Umbilical cord (tissue), 2 donors: Measurements from ENCODE around the gene RASAL2. TPM values are rescaled to one million over a fixed set of nuclear protein-coding genes. Genes with fewer than 3 reads are reported as not detected.
"Not testable (repeated sequence)": the region's sequence is repeated elsewhere in the genome, so short reads cannot be mapped to it uniquely, and the experiment has no call there.

Experiments used
- DNase-seq: peaks from one replicate; pipeline ENCODE4 v3.0.0-alpha.2; 2015; ENCODE audit warnings: low spot score
- total RNA-seq: library from RNA; depleted of rRNA; stranded (reverse); fragments of >200 nt; gene quantifications from one replicate; pipeline ENCODE4 v1.2.3, GENCODE V29; 2014; ENCODE audit warnings: low replicate concordance; ENCODE audit not compliant: insufficient read depth

The RASAL2 gene
- total RNA-seq, 1 donor from 2014 or later = 40.7 TPM

DNA sequence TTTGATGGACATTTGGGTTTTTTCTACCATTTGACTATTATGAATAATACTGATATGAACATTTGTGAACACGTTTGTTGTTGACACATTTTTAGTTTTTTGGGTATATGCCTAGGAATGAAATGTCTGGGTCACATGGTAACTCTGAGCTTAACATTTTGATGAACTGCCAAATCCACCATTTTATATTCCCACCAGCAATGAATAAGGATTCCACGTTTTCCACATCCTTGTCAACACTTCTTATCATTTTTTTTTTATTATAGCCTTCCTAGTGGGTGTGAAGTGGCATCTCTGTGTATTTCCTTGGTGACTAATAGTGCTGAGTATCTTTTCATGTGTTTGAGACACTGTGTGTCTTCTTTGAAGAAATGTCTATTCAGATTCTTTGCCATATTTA, 67.6 kb downstream of the RASAL2 start:
- no peak for DNase-seq

DNA sequence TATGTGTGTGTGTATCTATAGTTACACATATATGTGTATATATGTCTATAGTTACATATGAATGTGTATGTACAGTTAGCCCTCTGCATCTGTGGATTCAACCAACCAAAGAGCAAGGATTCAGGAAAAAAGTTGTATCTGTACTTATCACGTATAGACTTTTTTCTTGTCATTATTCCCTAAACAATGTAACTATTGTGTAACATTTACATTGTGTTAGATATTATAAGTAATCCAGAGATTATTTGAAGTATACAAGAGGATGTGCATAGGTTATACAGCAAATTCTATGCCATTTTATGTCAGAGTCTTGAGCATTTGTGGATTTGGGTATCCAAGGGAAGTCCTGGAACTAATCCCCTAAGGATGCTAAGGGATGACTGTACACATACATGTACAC, 71.3 kb downstream of the RASAL2 start:
- no peak for DNase-seq

DNA sequence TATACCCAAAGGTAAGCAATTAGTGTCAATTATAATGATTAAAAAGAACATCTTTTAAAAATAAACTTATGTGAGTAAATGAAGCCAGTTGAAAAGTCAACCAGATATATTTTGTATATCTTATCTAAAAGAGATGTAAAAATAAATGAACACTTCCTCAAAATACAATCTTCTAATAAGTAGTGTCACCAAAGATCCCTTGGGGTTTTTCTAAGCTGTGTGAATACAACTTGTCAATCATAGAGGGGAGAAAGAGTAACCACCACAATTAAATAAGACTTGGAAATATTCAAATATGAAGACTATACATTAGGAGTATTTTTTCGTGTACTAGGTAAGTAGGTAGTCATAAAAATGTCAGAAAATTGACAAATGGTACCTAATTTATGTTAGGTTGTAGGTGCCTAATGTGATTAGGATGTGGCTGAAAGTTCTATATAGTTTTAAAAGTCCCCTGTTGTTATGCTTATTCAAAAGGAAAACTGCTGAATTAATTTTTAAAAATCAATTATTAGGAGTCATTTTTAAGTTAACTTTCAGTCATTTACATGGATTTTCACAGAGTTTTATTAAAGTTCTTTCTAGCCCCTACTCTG, 72.6 kb downstream of the RASAL2 start:
- no peak for DNase-seq

DNA sequence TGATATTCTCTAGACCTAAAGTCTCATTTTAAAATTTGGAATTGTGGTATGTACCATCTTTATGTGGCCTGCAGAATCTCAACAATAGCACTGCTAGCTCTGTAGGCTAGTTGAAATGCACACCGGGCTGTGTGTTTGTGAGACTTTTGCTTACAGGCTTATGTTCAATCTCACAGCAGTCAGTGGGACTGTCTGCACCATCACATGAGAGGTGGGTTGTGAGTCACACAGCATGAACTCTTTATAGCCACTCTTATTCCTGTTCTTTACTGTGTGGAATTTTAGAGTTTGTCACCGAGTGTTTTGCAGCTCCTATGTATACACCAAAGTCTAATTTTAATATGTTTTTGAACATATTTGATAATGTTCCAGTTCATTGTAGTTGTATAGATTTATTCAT, 74.6 kb downstream of the RASAL2 start:
- peak; percentile 12 for DNase-seq

DNA sequence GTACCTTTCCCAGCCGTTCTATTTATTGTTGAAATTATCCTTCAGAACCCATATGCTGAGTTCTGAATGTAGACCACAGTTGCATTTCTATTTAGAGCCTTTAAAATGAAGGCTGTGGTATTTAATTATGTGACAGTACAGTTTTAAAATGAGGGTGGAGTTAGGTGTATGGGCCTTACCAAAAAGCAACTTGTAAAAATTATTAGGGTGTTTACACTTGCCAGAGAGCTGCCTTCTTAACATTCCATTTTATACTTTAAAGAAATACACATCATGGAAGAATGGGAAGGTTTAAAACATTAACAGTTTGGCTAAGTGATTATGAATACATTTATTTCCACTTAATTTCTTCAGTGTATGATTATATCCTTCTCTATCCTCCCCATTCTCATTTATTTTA, 75.7 kb downstream of the RASAL2 start:
- DNase-seq = no peak

DNA sequence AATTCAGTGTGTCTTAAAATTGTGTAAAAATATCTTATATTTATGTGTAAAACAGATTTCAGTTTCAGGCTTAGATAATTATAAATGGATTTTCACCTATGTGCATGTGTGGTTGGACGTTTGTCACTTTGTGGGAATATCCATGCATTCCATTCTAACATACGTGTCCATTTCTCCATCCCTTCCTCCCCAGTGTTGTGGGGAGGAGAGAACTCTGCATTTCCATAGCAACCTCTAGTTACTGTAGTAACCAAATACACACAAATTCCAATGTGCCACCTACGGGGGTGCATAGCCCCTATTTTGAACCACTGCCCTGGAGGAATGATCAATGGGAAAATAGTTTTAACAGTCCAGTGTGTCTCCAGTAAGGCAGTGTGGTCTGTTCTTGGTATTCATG, 79.0 kb downstream of the RASAL2 start:
- no peak for DNase-seq

DNA sequence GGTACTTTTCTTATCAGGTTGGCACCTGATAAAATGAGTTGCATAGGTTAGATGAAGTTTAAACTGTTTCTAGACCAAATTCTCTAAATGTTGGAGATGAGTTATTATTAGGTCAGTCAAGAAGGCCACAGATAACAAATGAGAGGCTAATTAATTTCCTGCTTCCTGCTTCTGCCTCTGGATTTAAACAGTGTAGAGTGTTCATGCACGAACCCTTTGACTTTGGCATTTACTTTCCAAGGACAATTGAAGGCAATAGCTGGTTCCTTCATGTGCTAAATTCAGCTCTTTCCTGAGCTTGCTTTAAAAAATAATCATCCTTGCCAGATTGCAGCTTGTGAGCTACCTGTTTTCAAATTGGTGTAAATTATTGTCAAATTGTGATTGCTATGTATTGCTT, 80.6 kb downstream of the RASAL2 start:
- no peak for DNase-seq

DNA sequence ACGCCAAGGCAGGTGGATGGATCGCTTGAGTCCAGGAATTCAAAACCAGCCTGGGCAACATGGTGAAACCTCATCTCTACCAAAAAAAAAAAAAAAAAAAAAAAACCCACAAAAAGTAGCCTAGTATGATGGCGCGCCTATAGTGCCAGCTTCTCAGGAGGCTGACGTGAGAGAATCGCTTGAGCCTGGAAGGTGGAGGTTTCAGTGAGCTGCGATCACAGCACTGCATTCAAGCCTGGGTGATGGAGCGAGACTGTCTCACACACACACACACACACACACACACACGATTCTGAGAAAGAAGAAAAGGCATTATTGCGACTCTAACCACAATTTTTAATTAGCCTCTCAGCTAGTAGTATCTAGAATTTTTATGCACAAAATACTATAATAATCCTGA, 86.5 kb downstream of the RASAL2 start:
- no peak for DNase-seq

DNA sequence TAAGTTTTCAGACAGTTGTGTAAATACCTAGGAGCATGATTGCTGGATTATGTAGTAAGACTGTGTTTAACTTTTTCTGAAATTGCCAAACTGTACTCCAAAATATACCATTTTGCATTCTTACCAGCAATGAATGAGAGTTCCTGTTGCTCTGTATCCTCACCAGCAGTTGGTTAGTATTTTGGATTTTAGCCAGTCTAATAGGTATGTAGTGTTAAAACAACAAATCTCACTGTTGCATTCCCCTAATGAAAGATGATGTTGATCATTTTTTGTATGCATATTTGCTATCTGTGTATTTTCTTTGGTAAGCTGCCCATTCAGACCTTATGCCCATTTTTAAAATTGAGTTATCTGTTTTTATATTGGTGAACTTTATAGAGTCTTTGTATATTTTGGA, 89.9 kb downstream of the RASAL2 start:
- DNase-seq = no peak

DNA sequence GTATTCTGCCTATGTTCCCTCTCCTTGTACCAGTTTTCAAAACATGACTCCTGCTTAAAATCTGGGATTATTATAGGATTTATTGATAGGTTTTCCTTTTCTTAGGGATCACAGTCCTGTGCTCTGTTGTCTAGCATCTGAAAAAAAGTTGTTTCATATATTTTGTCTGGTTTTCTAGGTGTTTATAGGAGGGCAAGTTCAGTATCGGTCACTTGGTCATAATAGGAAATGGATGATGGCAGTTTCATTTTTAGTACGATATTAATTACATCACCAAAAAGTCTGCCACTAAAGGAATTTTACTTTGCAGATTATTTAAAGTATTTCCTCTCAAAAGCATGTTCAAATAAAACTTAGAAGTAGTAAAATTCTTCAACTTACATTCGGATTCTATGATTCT, 94.4 kb downstream of the RASAL2 start:
- DNase-seq = no peak

DNA sequence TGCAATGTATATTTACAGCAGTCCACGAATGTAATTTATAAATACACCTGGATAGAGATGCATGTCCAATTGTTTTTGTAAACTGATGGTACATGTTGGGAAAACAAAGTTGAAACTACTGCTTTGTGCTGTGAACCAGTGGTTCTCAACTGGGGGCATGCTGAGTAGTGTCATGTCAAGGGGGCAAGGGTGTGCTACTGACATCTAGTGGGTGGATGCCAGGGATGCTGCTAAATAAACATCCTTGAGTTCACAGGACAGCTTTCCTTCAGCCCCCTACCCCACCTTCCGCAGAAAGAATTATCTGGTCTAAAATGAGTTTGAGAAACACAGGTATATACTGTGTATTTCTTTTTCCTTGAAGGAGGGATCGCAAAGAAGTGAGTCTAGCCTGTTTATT, 95.9 kb downstream of the RASAL2 start:
- peak; percentile 6 for DNase-seq

DNA sequence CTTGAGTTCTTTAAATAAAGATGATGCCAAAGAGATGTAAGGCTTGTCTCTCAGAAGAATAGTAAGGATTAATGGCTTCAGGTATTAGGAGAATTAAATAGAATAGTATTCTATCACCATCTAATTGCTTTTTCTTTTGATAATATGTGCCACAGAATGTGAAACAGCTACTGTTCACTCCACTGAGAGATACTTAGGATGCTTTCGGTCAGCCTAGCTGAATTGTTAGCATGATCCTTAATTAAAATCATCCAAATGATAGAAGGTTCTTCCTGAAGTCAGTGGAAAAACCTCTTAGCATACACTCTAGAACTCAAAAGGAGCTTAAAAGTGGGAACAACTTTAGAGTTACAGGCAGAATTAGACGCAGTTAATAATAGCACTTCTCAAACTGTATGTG, 97.0 kb downstream of the RASAL2 start:
- no peak for DNase-seq

DNA sequence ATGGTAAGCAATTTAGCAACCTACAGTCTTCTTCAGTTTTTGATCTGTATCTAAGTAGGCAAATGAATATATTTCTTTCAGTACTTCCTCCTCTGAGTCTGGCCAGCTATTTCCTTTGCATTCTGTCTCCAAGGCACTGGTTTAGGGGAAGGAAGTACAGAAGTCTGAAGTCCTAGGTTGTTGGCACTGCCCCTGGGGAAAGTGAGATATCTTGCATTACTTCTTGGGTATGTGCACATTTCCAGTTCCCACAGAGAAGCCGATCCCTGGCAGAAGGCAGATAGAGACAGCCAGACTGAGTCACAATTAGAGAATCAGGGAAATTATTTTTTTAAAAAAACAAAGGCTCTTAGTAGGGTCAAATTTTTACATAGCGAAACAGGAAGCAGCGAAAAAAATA, 98.8 kb downstream of the RASAL2 start:
- peak; percentile 66 for DNase-seq

DNA sequence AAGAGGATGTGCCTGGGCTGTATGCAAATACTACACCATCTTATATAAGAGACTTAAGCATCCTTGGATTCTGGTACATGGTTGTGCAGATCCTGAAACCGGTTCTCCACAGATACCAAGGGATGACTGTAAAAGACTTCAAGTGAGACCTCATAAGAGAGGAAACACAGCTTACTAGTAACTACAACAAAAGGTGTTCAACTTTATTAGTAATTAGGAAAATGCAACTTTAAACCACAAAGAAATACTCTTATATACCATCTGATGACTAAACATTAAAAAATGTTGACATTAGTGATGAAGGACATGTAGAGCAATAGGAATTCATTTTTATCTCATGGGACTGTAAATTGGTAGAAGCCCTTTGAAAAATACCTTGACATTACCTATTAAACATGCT, 102.7 kb downstream of the RASAL2 start:
- no peak for DNase-seq

DNA sequence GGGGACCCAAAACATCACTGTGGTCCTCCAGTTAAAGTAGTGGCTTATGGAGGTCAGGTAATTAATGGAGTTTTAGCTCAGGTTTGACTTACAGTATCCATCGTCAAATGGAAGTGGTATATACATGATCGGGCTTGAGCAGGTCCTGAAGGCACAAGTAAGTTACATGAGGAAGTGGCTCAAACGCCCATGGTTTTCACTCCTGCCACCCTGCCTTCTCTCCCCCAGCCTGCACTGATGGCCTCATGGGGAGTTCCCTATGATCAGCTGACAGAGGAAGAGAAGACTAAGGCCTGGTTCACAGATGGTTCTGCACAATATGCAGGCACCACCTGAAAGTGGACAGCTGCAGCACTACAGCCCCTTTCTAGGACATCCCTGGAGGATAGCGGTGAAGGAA, 108.2 kb downstream of the RASAL2 start:
- DNase-seq = not testable (repeated sequence)

DNA sequence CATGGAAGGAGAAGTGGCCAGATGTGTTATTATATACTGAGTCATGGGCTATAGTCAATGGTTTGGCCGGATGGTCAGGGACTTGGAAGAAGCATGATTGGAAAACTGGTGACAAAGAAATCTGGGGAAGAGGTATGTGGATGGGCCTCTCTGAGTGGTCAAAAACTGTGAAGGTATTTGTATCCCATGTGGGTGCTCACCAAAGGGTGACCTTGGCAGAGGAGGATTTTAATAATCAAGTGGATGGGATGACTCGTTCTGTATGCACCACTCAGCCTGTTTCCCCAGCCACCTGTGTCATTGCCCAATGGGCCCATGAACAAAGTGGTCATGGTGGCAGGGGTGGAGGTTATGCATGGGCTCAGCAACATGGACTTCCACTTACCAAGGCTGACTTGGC, 108.6 kb downstream of the RASAL2 start:
- not testable (repeated sequence) for DNase-seq

DNA sequence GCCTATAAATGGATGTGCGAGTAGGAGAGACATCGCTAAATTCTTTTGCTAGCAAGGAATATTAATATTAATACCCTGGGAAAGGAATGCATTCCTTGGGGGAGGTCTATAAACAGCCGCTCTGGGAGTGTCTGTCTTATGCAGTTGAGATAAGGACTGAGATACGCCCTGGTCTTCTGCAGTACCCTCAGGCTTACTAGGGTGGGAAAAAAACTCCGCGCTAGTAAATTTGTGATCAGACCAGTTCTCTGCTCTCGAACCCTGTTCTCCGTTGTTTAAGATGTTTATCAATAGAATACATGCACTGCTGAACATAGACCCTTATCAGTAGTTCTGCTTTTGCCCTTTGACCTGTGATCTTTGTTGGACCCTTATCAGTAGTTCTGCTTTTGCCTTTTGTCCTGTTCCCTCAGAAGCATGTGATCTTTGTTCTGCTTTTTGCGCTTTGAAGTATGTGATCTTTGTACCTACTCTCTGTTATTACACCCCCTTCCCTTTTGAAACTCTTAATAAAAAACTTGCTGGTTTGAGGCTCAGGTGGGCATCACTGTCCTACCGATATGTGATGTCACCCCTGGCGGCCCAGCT, 114.5 kb downstream of the RASAL2 start:
- not testable (repeated sequence) for DNase-seq

DNA sequence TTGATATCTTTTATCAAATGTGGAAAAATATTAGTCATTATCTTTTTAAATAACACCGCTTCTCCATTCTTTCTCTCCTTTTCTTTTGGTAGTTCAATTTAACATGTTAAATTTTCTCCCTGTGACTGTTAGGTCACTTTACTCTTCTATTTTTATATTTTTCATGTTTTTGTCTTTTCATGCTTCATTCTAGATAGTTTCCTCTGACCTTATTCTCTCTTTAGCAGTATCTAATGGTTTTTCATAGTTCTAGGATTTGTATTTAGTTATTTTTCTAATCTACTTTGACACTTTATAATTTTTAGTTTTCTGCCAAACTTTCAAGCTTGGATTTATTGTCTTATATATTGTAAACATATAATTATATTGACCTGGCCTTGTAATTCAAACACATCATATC, 116.0 kb downstream of the RASAL2 start:
- no peak for DNase-seq

DNA sequence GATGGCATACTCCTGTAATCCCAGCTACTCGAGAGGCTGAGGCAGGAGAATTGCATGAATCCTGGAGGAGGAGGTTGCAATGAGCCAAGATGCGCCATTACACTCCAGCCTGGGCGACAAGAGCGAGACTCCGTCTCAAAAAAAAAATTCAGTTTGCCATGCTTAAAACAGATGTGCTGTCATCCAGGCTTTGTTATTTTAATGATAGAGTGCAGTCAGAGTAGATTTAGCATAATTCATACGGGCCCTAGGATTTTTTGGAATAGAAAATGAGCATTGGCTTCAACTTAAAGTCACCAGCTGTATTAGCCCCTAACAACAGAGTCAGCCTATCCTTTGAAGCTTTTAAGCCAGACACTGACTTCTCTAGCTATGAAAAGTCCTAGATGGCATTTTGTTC, 124.6 kb downstream of the RASAL2 start:
- DNase-seq = no peak

DNA sequence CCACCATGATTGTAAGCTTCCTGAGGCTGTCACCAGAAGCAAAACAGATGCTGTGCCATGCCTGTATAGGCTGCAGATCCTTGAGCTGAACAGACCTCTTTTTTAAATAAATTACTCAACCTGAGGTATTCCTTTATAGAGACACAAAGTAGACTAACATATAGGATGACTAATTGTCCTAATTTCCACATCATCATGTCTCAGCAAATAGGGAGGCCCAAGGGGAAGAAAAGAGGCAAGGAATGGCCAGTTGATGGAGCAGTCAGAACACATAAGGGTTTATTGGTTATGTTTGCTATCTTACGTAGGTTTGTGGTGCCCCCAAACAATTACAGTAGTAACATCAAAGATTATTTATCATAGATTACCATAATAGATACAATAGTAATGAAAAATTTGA, 126.2 kb downstream of the RASAL2 start:
- no peak for DNase-seq

DNA sequence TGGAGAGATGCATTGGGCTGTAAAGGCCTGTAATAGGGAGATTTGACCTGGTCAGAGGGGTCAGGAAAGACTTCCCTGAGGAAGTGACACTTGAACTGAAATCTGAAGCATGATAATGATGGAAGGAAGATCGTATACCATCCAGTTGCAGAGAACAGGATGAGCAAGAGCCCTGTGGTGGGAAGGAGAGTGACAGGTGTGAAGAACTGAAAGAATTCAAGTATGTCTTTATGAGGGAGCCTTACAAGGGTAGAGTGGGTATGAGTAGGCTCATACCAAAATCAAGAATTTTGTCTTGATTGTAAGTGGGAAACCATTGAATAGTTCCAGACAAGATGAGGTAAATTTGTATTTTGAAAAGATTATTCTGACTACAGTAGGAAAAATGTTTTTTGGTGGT, 129.4 kb downstream of the RASAL2 start:
- no peak for DNase-seq

DNA sequence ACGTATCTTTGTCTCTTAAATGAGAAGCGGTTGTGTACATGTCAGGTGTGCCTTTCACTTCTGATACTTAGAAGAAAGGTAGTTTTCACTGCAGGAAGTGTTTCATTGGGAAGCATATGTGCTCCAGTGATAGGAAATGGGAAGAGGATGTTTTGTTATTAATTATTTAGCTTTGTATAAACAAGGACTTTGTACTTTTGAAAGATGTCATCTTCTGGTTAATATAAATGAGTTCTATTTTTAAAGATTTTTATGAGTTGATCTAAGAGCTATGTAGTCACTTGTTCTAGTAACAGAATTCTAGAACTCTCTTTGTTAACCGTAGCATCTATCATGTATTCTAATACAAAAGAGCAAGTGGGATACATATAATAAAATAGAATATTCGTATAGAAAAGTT, 130.5 kb downstream of the RASAL2 start:
- DNase-seq = no peak

DNA sequence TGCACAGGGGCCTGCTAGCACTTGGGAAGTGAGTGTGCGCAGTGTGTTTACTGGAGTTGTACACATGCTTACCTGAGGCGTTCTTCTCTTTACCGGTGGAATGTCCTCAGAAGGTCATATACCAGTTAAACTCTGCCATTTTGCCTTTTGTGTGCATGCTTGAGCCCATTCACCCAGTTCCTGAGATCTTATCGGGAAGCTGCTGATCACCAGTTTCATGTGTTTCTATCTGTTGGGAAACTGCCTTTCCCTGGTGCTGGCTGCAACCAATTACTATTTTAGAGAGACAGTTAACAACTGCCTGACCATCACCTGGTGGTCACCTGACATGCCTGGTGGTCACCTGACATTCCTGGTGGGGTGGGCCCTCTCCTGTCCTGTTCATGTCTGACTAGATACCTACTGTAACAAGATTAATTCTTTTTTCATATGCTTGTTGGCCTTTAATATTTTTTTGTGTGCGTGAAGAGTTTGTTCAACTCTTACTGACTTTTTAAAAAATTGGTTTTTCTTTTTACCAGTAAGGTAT, 137.0 kb downstream of the RASAL2 start:
- DNase-seq = no peak

DNA sequence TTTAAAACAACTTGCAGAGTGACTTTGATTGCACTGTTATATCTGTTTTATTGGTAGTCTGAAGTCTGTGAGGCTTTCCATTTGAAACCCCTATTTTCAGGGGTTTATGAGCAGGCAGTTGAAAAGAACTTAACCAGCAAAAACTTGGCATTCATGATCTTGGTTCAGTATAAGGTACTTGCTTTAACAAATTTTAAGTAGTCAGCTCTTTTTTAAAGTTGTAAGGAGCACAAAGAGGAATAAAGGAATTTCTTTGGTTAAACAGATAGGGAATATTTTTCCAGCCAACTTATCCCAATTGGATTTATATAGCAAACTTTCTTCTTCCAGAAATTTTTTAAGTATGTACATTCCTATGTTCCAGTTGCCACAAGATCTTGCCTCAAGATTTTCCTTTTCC, 138.2 kb downstream of the RASAL2 start:
- no peak for DNase-seq
